WERI-Rb-1 (cell line): Measurements from ENCODE around the gene GZMA.

Experiments
- DNase-seq: peaks from one replicate; pipeline ENCODE4 v3.0.0-alpha.2; 2020
- H3K27ac ChIP-seq: fragments of 250-450 bp; sonication (Bioruptor Pico); 2 replicates; pipeline ENCODE4 v1.5.1; 2020; ENCODE audit warnings: mild to moderate bottlenecking, moderate library complexity
- H3K27me3 ChIP-seq: fragments of 250-450 bp; sonication (Bioruptor Pico); 2 replicates; pipeline ENCODE4 v1.5.1; 2021; ENCODE audit warnings: mild to moderate bottlenecking, low read depth, moderate library complexity; ENCODE audit not compliant: insufficient read depth, severe bottlenecking
- H3K36me3 ChIP-seq: fragments of 250-450 bp; sonication (Bioruptor Pico); 2 replicates; pipeline ENCODE4 v1.5.1; 2020; ENCODE audit warnings: mild to moderate bottlenecking, moderate library complexity
- H3K4me3 ChIP-seq: 2 replicates; pipeline ENCODE4 v1.5.1; 2011; ENCODE audit warnings: low read depth, mild to moderate bottlenecking, control low read depth, low read length
- H3K9me3 ChIP-seq: fragments of 250-450 bp; sonication (Bioruptor Pico); 2 replicates; pipeline ENCODE4 v1.5.1; 2021; ENCODE audit warnings: mild to moderate bottlenecking, moderate library complexity; ENCODE audit not compliant: severe bottlenecking
- TF ChIP-seq, protein P1 (sequence below): IDR thresholded peaks from 2 replicates; pipeline ENCODE4 v1.5.1; 2011; ENCODE audit warnings: low read depth, mild to moderate bottlenecking, control low read depth, inconsistent platforms, low read length

GZMA gene

DNA sequence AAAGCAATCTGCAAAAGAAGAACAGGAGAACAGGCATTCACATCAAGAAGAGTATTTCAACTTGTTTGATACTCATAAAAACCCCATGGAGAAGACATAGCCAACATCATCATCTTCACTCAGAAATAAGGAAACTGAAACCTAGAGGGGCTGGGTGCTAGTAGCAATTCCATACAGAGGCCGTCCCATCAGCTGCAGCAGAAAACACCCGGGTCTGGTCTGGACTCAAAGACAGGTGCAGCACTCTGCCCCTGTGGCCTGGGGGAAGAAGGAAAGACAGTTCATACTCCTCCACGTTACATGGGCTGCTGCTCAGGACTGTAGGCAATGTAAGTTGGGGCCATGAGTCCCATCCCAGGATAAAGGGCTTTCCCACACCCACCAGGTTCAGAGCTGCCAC, 11.6 kb downstream of the GZMA start:
- Histone ChIP-seq H3K9me3 (no peaks in the 10 kb centered on the region), H3K36me3 (no peaks in the 10 kb centered on the region), H3K4me3 (no peak overlapping the region), H3K27me3 (peaks cover 72% of the 10 kb centered on the region), H3K27ac (no peak overlapping the region)
- no peak for DNase-seq
- TF ChIP-seq, protein P1, sequence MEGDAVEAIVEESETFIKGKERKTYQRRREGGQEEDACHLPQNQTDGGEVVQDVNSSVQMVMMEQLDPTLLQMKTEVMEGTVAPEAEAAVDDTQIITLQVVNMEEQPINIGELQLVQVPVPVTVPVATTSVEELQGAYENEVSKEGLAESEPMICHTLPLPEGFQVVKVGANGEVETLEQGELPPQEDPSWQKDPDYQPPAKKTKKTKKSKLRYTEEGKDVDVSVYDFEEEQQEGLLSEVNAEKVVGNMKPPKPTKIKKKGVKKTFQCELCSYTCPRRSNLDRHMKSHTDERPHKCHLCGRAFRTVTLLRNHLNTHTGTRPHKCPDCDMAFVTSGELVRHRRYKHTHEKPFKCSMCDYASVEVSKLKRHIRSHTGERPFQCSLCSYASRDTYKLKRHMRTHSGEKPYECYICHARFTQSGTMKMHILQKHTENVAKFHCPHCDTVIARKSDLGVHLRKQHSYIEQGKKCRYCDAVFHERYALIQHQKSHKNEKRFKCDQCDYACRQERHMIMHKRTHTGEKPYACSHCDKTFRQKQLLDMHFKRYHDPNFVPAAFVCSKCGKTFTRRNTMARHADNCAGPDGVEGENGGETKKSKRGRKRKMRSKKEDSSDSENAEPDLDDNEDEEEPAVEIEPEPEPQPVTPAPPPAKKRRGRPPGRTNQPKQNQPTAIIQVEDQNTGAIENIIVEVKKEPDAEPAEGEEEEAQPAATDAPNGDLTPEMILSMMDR: no peak

DNA sequence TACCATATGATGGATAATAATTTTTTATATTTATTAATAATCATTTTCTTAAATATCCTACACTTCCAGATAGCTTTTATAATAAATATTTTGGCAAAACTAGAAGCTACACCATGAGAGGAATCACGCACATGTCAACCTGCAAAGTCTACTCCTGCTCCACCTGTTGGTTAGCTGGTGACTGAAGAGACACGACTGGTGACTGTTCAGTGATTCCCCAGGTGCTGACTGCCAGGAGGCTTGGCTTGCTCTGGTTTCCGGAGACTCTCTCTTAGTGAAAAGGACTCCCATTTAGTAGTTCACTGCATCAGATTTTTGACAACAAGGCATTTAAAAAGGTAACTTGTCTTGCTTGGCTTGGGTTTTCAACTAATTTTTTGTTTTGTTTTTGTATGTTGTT, 20.9 kb downstream of the GZMA start:
- Histone ChIP-seq H3K36me3 (no peaks in the 10 kb centered on the region), H3K27ac (no peak overlapping the region), H3K27me3 (peaks cover 41% of the 10 kb centered on the region), H3K9me3 (no peaks in the 10 kb centered on the region), H3K4me3 (no peak overlapping the region)
- DNase-seq: no peak
- TF ChIP-seq, protein P1: no peak

GRCh38 chr5:55134053-55134722, 31.7 kb downstream of the GZMA start:
- no peaks in the 10 kb centered on the region for H3K36me3 ChIP-seq
- TF ChIP-seq, protein P1: no peak
- H3K27me3 ChIP-seq: peaks cover 16% of the 10 kb centered on the region
- H3K9me3 ChIP-seq: no peaks in the 10 kb centered on the region
- no peak for DNase-seq
- H3K27ac ChIP-seq: no peak overlapping the region
- no peak overlapping the region for H3K4me3 ChIP-seq

DNA sequence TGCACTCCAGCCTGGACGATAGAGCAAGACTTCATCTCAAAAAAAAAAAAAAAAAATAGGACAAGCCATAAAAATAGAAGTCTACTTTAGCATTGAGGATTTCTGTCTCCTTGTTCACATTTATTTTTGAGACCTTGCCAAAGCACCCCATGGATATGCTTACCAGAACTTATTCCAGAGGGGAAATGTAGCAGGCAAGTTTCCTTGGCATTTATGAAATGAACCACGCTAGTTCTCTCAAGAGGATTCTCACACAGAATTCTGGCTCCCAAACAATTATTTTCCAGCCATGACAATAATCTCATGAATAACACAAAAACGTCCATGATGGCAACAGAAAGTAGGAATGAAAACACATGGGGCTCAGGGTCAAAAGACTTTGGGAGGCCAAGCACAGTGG, 34.1 kb downstream of the GZMA start:
- H3K27me3 ChIP-seq: peaks cover 17% of the 10 kb centered on the region
- no peak for DNase-seq
- TF ChIP-seq, protein P1: no peak
- no peaks in the 10 kb centered on the region for H3K36me3 ChIP-seq
- no peak overlapping the region for H3K27ac ChIP-seq
- H3K9me3 ChIP-seq: no peaks in the 10 kb centered on the region
- no peak overlapping the region for H3K4me3 ChIP-seq

DNA sequence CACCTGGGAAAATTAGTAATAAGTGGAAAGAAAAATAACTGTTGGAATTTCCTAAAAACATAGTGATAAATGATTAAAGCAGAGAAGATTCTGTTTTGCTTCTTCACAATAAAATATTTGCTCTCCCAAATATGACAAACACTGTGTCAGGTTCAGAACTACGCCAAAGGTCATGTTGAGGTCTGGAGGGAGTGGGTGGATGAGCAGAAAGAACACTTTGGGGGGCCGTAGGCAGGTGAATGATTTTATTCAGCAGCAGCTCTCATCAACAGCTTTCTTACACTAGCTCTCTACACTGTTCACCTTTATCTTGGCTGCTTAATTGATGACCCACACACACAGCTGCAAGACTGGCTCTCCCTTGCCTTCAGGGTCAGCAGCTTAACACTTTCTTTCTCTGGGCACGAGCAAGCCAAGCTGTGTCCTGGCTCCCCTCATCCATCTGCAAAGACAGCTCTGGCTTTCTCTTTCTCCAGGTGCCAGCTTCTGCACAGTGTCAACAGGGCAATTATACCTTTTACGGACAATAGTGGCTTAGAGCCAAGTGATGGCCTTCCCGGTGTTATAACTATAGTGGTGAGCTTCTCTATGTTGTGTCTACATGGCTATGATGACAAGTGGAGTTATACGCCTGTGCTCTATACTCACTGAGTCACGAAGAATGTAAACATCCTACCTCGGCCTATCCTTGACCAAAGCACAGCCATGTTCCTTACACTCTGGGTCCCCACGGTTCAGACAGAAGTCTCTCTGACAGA, 38.6 kb downstream of the GZMA start:
- Histone ChIP-seq H3K4me3 (no peak overlapping the region), H3K36me3 (no peaks in the 10 kb centered on the region), H3K9me3 (no peaks in the 10 kb centered on the region), H3K27ac (no peak overlapping the region), H3K27me3 (peaks cover 27% of the 10 kb centered on the region)
- TF ChIP-seq, protein P1: no peak
- DNase-seq: no peak
